ENCODE measurements around the gene PARD3. TPM values are rescaled to one million over a fixed set of nuclear protein-coding genes. Genes with fewer than 3 reads are reported as not detected.

PARD3 gene
- total and polyA plus RNA-seq, 2 donors (not counting 1 experiment from before 2014, with no cell fraction given), result 24.0 to 46.4 TPM

GRCh38 chr10:34124522-34125035, 690.5 kb downstream of the PARD3 start:
- no peaks in the 10 kb centered on the region for H3K36me3 ChIP-seq (ENCODE audit: control insufficient read depth, insufficient read depth, low read length)
- H3K4me1 ChIP-seq (ENCODE audit: control insufficient read depth, extremely low read depth, insufficient read depth, low read length), result peaks cover 3% of the 10 kb centered on the region
- H3K4me3 ChIP-seq (replicated peaks in 1 of 4; ENCODE audit: control extremely low read depth in 1 of 4, insufficient read depth in 1 of 4, low read depth in 3 of 4, low read length in 4 of 4), result no peak overlapping the region
- H3K9me3 ChIP-seq (ENCODE audit: control insufficient read depth, insufficient read depth, low read depth, low read length), result no peaks in the 10 kb centered on the region
- H3K27me3 ChIP-seq (ENCODE audit: control insufficient read depth, insufficient read depth, low read length), result no peaks in the 10 kb centered on the region
- H2AFZ ChIP-seq (ENCODE audit: low read length), result no peak overlapping the region
- no peak overlapping the region for H3K4me2 ChIP-seq (ENCODE audit: extremely low read depth, insufficient read depth, low read length)
- no peaks in the 10 kb centered on the region for H3K79me2 ChIP-seq (ENCODE audit: control insufficient read depth, insufficient read depth, low read length)
- no peaks in the 10 kb centered on the region for H4K20me1 ChIP-seq (ENCODE audit: control insufficient read depth, extremely low read depth, insufficient read depth, low read length)
- peak in 1 of 2 donors; percentile 75 for DNase-seq (ENCODE audit: low read depth in 2 of 2)
- TF ChIP-seq EZH2 (IDR thresholded peaks at IDR 0.05; ENCODE audit: low read length, missing control alignments), result no peak
- TF ChIP-seq CTCF (conservative IDR thresholded peaks at IDR 0.05 in 1 of 2, IDR thresholded peaks at IDR 0.05 in 1 of 2; ENCODE audit: low read depth in 1 of 2, low read length in 2 of 2), result no peak
- no peak overlapping the region for H3K27ac ChIP-seq (ENCODE audit: insufficient read depth, low read length)
- no peak overlapping the region for H3K9ac ChIP-seq (ENCODE audit: insufficient read depth, low read length)

DNA sequence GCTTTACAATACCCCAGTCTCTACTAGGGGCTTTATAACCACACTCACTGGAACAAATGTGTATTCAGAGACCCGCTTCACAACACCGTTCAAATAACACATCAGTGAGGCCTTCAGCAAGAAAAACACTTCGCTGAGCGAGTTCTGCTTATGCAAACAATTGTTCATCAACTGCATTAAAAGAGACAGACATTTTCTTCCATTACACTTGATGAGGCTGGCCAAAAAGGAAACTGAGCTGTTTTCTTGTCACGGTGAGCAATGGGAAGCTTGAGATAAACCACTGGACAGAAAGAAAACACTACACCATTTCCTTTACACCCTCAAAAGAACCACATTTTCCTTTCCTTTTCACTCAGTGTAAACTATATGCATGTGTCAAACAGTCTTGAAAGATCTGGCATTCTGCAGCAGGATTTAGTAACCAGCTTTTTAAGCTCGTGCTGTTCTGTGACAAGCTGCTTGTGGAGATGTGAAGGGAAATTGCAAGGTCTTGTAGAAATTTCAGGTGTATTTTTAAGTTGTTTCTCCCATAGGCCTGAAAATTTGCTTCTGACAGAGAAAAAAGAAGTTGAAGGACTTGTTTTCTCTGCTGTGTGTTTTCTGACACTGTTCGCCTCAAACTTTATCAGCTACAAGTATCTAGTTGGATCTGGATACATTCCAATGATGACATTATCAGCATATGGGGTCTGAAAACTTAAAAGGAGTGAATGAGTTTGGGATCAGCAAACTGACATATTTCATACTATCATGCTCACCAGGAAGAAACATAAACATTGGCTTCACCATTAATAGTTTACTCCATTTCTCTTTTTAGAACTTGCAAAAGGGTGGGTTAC, 693.1 kb downstream of the PARD3 start:
- Histone ChIP-seq H4K20me1 (ENCODE audit: control insufficient read depth, extremely low read depth, insufficient read depth, low read length) (no peaks in the 10 kb centered on the region), H3K27me3 (ENCODE audit: control insufficient read depth, insufficient read depth, low read length) (no peaks in the 10 kb centered on the region), H3K4me3 (replicated peaks in 1 of 4; ENCODE audit: control extremely low read depth in 1 of 4, insufficient read depth in 1 of 4, low read depth in 3 of 4, low read length in 4 of 4) (no peak overlapping the region), H3K4me1 (ENCODE audit: control insufficient read depth, extremely low read depth, insufficient read depth, low read length) (peaks cover 3% of the 10 kb centered on the region), H3K9ac (ENCODE audit: insufficient read depth, low read length) (no peak overlapping the region), H3K27ac (ENCODE audit: insufficient read depth, low read length) (no peak overlapping the region), H3K9me3 (ENCODE audit: control insufficient read depth, insufficient read depth, low read depth, low read length) (no peaks in the 10 kb centered on the region), H2AFZ (ENCODE audit: low read length) (no peak overlapping the region), H3K4me2 (ENCODE audit: extremely low read depth, insufficient read depth, low read length) (peak overlapping the region; percentile 27), H3K36me3 (ENCODE audit: control insufficient read depth, insufficient read depth, low read length) (no peaks in the 10 kb centered on the region), H3K79me2 (ENCODE audit: control insufficient read depth, insufficient read depth, low read length) (no peaks in the 10 kb centered on the region)
- no peak for TF ChIP-seq EZH2 (IDR thresholded peaks at IDR 0.05; ENCODE audit: low read length, missing control alignments)
- no peak for TF ChIP-seq CTCF (conservative IDR thresholded peaks at IDR 0.05 in 1 of 2, IDR thresholded peaks at IDR 0.05 in 1 of 2; ENCODE audit: low read depth in 1 of 2, low read length in 2 of 2)
- DNase-seq (ENCODE audit: low read depth in 2 of 2), result peak; percentile 65 to 82

- Histone ChIP-seq H3K4me2 (ENCODE audit: extremely low read depth, insufficient read depth, low read length) (peak overlapping the region; percentile 27), H3K4me3 (replicated peaks in 1 of 4; ENCODE audit: control extremely low read depth in 1 of 4, insufficient read depth in 1 of 4, low read depth in 3 of 4, low read length in 4 of 4) (no peak overlapping the region), H3K27me3 (ENCODE audit: control insufficient read depth, insufficient read depth, low read length) (no peaks in the 10 kb centered on the region), H3K27ac (ENCODE audit: insufficient read depth, low read length) (no peak overlapping the region), H3K9ac (ENCODE audit: insufficient read depth, low read length) (no peak overlapping the region), H3K4me1 (ENCODE audit: control insufficient read depth, extremely low read depth, insufficient read depth, low read length) (peaks cover 9% of the 10 kb centered on the region), H3K9me3 (ENCODE audit: control insufficient read depth, insufficient read depth, low read depth, low read length) (no peaks in the 10 kb centered on the region), H3K36me3 (ENCODE audit: control insufficient read depth, insufficient read depth, low read length) (no peaks in the 10 kb centered on the region), H3K79me2 (ENCODE audit: control insufficient read depth, insufficient read depth, low read length) (no peaks in the 10 kb centered on the region), H4K20me1 (ENCODE audit: control insufficient read depth, extremely low read depth, insufficient read depth, low read length) (no peaks in the 10 kb centered on the region), H2AFZ (ENCODE audit: low read length) (no peak overlapping the region)
- TF ChIP-seq CTCF (conservative IDR thresholded peaks at IDR 0.05 in 1 of 2, IDR thresholded peaks at IDR 0.05 in 1 of 2; ENCODE audit: low read depth in 1 of 2, low read length in 2 of 2) (no peak), EZH2 (IDR thresholded peaks at IDR 0.05; ENCODE audit: low read length, missing control alignments) (no peak)
- no peak for DNase-seq (ENCODE audit: low read depth in 2 of 2)
Measured at GRCh38 chr10:34121125-34121753, 693.9 kb downstream of the PARD3 start.

Measured in fibroblast of lung (primary cell).